ENCODE results near the gene SH3BP1.

DNA sequence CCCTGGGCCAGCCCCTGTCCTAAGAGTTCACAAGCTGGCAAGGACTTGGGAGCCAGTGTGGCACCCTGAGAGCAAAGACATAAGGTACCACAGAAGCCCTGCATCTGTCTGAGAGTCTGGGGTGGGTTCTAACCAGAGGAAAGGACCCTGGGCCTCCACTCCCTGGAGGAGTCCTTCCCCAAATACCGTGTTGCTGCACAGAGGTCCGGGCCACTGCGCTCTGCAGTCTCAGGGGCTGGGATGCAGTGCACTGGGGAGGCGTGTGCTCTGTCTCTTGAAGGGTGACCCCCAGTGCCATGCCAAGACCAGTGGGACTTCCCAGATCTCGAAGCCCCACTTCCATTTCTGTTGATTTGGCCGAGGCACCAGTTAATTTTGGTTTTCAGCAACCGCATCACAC lies 4.3 kb upstream of the SH3BP1 start:
- TF ChIP-seq, protein P1, sequence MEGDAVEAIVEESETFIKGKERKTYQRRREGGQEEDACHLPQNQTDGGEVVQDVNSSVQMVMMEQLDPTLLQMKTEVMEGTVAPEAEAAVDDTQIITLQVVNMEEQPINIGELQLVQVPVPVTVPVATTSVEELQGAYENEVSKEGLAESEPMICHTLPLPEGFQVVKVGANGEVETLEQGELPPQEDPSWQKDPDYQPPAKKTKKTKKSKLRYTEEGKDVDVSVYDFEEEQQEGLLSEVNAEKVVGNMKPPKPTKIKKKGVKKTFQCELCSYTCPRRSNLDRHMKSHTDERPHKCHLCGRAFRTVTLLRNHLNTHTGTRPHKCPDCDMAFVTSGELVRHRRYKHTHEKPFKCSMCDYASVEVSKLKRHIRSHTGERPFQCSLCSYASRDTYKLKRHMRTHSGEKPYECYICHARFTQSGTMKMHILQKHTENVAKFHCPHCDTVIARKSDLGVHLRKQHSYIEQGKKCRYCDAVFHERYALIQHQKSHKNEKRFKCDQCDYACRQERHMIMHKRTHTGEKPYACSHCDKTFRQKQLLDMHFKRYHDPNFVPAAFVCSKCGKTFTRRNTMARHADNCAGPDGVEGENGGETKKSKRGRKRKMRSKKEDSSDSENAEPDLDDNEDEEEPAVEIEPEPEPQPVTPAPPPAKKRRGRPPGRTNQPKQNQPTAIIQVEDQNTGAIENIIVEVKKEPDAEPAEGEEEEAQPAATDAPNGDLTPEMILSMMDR (IDR thresholded peaks at IDR 0.05), result no peak
- no peak for TF ChIP-seq POLR2A (IDR thresholded peaks at IDR 0.05)

All from esophagus squamous epithelium (tissue), 4 donors.